K562 (cell line): ENCODE measurements around the gene TIMP3.
A peak's percentile ranks its signal among the peaks of the same experiment; 100 is the strongest.

ENCODE experiments used
- CHD2 ChIP-seq: IDR thresholded peaks from 2 replicates; pipeline ENCODE4 v1.6.1; 2011; ENCODE audit warnings: low read depth, low read length
- CTCF ChIP-seq, 3 experiments: IDR thresholded peaks in 2 of 3; conservative IDR thresholded peaks in 1 of 3; 2 replicates each; pipeline ENCODE4 v1.5.1; 2011 to 2012; ENCODE audit warnings: low read length in 3 of 3, mild to moderate bottlenecking in 3 of 3, control low read depth in 2 of 3, improper control_type of control experiment in 1 of 3, inconsistent platforms in 1 of 3, low read depth in 1 of 3, mixed read lengths in 1 of 3, moderate library complexity in 1 of 3; ENCODE audit not compliant: insufficient read depth in 2 of 3
- ELF4 ChIP-seq: fragments of 450-650 bp; formaldehyde crosslinking; IDR thresholded peaks from 2 replicates; pipeline ENCODE4 v1.4.0; 2022; ENCODE audit warnings: missing genetic modification characterization
- JUNB ChIP-seq: fragments of 450-650 bp; formaldehyde crosslinking; conservative IDR thresholded peaks from 2 replicates; pipeline ENCODE4 v1.4.0; 2020; ENCODE audit warnings: mild to moderate bottlenecking
- NONO ChIP-seq, 2 experiments: fragments of 200-400 bp in 1 of 2; fragments of 450-650 bp in 1 of 2; formaldehyde crosslinking in 1 of 2; IDR thresholded peaks; 2 replicates each; pipeline ENCODE4 v1.6.1; 2017; ENCODE audit warnings: low read depth in 2 of 2, mild to moderate bottlenecking in 2 of 2, moderate library complexity in 2 of 2, low read length in 1 of 2
- POLR3G ChIP-seq: IDR thresholded peaks from 2 replicates; pipeline ENCODE4 v1.6.1; 2011; ENCODE audit not compliant: insufficient read length, insufficient replicate concordance; ENCODE audit errors: extremely low read depth
- RB1 ChIP-seq: fragments of 450-650 bp; IDR thresholded peaks from 2 replicates; pipeline ENCODE4 v1.6.1; 2017; ENCODE audit warnings: low read depth, mild to moderate bottlenecking
- RBM22 ChIP-seq: fragments of 200-400 bp; formaldehyde crosslinking; IDR thresholded peaks from 2 replicates; pipeline ENCODE4 v1.6.1; 2018; ENCODE audit warnings: low read length, low read depth; ENCODE audit not compliant: poor library complexity, severe bottlenecking
- SMARCA4 ChIP-seq: fragments of 450-650 bp; IDR thresholded peaks from 2 replicates; pipeline ENCODE4 v1.6.1; 2016
- ZBTB1 ChIP-seq: sonication (generic); formaldehyde crosslinking; IDR thresholded peaks from 2 replicates; pipeline ENCODE4 v1.8.1; 2023; ENCODE audit warnings: missing genetic modification reagents, low read depth, mild to moderate bottlenecking, borderline replicate concordance
- ZBTB7A ChIP-seq: IDR thresholded peaks from 2 replicates; pipeline ENCODE4 v1.6.1; 2011; ENCODE audit warnings: low read depth, mild to moderate bottlenecking, low read length, moderate library complexity, borderline replicate concordance; ENCODE audit not compliant: control insufficient read depth
- ZNF449 ChIP-seq: fragments of 250-450 bp; sonication (Bioruptor Pico); IDR thresholded peaks from 2 replicates; pipeline ENCODE4 v1.8.0; 2022; ENCODE audit warnings: moderate library complexity, mild to moderate bottlenecking, inconsistent platforms

GRCh38 chr22:32887324-32887980, 85.9 kb downstream of the TIMP3 start:
- TF ChIP-seq CTCF (IDR thresholded peaks at IDR 0.05 in 2 of 3, conservative IDR thresholded peaks at IDR 0.05 in 1 of 3; ENCODE audit: insufficient read depth in 2 of 3, low read depth in 1 of 3, low read length in 3 of 3) (no peak), POLR3G (no peak), RBM22 (no peak), ZNF449 (CRISPR knock-in tag) (no peak), ZBTB1 (CRISPR knock-in tag) (no peak), ELF4 (no peak), JUNB (CRISPR knock-in tag) (no peak), SMARCA4 (peak; percentile 37; the same call in 1 of the 2 replicates), ZBTB7A (no peak), RB1 (no peak), NONO (IDR thresholded peaks at IDR 0.05; ENCODE audit: low read depth in 2 of 2, low read length in 1 of 2) (no peak), CHD2 (no peak)
